EH (cell line): ENCODE results near the gene C1QTNF6.
"Not testable (repeated sequence)": the region's sequence is repeated elsewhere in the genome, so short reads cannot be mapped to it uniquely, and the experiment has no call there.

Experiments
- DNase-seq: peaks from one replicate; pipeline ENCODE4 v3.0.0-alpha.2; 2015; ENCODE audit warnings: low read depth

Gene C1QTNF6

DNA sequence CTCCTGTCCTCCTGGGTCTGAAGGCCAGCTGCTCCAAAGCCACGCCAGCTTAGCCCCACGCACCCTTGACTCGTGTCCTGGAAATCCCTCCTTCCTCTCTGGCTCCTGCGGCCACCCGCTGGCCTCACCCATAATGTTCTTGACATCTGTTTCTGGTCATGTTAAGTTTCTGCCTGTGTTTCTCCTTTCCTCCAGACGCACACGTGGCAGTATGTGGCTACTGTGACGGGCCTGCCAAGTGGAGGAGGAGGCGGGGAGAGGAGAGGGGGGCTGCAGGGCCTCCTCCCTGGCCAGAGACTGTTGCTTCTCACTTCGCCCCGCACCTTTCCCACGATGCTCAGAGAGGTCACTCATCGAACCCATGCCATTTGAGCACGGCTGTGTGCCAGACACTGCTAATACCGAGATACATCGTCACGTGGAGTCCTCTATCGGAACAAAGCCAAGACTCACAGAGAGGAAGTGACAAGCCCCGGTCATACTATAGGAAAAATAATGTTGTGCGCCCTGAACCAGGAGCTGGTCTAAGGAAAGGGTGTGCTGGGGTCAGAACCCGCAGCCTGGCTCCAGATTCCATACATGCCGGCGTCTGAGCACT, 11.5 kb downstream of the C1QTNF6 start:
- DNase-seq, result peak; percentile 91

DNA sequence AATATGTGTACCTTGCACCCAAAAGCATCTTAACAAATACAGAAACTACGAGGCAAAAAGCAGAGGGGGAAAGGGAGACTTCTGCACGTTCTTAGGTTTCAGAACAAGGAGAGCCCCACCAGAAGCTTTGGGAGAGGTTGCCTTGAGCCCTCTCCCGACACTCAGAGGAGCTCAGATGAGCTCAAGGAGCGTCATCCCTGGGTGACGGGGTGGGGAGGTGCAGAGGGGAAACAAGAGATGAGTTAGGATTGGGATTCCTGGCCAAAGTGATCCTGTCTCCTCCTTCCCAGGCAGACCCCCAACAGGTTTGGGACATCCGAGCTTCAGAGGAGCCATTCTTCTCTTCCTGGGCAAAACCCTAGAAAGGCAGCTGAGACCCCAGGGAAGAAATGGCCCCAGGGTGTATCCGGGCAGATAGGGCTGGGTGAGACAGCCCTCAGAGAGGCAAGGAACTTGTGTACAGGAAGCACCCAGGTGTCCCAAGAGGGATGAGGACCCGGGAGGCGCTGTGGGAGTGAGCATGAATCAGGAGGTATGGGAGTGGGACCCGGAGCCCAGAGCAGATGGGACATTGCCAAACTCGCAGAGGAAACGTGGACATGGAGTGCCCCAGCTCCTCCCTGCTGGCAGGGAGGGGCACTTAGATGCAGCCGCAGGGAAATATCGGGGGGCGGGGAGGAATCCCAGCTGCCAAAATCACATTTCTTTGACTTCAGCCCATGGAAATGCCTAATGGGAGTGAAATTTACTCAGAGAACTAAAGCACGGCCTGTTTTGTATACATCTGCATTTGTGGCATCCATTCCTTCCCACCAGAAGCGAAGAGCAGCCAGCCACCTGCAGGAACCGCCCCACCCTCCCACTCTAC, 12.4 kb downstream of the C1QTNF6 start:
- DNase-seq, result no peak

DNA sequence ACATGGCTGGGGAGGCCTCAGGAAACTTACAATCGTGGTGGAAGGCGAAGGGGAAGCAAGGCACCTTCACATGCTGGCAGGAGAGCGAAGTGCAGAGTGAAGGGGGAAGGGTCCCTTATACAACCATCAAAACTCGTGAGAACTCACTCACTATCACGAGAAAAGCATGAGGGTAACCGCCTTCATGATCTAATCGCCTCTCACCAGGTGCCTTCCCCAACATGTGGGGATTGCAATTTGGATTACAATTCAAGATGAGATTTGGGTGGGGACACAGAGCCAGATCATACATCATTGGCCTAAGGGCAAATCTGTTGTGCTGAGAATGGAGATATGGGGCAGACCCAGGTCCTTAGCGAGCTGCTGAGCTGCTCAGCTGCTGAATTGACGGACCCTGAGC, 13.1 kb downstream of the C1QTNF6 start:
- DNase-seq, result no peak

DNA sequence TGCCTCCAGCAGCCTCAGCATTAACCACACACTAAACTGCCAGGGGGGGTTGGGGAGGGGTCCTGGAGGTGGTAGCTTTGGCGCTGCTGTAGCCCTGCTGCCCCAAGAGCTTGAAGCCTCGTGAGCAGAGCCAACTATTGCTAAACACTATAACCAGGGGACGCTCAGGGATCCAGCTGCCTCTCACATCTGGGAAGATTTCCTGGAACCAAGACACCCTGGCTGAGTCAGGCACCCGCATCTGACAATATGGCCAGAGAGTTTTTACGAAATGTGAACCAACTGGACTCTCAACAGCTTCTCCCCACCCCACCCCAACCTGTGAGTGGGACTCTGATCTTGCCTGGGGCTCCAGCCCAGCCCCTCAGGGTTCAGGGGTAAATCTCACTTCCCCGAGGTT, 14.3 kb downstream of the C1QTNF6 start:
- no peak for DNase-seq

DNA sequence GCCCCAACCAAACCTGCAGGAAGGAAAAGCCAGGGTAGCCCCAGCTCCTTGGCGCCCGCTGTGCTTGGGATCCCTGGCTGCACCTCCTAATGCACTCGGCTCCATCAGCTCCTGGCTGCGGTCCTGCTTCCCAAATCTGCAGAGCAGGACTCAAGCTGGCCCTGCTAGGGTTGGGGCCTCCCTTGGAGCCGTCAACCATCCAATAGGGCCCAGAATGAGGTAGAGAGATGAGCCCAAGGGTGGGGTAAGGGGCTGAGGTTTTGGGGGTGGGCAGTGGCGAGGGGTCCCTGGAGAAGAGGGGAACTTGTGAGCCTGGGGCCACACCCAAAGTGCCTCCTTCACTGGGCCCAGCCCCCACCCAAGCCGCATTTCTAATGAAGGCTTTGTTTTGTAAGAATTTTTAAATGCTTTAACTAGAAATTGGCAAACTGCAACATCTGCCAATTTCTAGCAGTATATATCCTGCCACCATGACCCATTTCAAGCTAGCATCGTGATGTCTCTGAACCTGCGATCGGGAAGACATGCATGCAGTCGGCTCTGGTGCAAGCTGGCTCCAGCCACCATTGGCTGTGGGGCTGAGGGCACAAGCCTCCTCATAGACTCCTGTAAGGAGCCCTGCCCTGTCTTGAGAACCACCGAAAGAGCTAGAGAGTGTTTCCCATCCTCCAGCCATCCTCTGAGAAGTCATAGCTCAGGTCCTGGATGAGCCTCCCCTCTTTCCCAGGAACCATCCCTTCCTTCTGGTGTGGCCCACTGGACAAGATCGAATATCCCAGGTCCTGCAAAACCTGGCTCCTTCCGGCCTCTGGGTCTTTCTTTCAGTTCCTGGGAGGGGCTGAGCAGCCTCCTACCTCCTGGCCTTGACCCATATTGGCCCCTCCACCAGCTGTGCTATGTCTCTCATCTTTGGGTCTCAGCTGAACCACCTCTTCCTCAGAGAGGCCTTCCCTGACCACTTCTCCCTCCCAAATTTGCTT, 15.5 kb downstream of the C1QTNF6 start:
- no peak for DNase-seq

DNA sequence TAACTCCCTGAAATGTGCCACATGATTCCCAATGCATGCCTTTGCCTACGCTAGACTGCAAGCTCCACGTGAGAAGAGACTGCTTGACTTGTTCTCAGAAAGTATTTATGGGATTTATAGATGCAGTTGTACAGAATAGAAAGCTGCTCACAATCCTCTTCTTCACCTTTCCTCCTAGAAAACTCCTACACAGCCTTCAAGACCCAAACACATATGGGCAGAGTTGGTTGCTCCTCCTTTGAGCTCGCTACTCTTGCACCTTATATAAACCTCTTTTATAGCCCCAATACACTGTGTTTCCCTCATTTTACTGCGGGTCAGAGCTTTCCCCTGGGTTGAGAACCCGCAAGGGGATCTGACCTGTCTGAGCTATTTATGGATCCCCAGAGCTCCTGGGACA, 16.4 kb downstream of the C1QTNF6 start:
- peak; percentile 17 for DNase-seq

DNA sequence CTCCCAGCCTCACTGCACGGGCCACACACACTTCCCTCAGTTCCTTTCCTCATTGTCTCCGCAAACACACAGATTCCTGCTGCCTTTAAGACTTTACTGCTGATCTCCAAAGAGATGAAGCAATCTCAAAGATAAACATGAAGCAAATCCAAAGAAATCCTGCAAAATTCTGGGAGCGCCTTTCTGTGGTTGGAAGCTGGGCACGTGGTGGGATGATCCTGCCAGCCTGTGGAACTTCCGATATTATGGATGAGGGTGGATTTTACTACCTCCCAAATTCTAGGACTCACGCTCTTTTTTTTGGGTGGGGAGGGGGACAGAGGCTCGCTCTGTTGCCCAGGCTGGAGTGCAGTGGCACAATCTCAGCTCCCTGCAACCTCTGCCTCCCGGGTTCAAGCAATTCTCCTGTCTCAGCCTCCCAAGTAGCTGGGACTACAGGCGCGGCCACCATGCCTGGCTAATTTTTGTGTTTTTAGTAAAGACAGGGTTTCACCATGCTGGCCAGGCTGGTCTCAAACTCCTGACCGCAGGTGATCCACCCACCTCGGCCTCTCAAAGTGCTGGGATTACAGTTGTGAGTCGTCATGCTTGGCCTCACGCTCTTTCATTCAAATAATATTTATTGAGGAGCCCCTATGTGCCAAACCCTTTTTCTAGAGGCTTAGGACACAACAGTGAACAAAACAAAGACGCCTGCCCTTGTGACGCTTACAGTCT, 17.2 kb downstream of the C1QTNF6 start:
- not testable (repeated sequence) for DNase-seq

DNA sequence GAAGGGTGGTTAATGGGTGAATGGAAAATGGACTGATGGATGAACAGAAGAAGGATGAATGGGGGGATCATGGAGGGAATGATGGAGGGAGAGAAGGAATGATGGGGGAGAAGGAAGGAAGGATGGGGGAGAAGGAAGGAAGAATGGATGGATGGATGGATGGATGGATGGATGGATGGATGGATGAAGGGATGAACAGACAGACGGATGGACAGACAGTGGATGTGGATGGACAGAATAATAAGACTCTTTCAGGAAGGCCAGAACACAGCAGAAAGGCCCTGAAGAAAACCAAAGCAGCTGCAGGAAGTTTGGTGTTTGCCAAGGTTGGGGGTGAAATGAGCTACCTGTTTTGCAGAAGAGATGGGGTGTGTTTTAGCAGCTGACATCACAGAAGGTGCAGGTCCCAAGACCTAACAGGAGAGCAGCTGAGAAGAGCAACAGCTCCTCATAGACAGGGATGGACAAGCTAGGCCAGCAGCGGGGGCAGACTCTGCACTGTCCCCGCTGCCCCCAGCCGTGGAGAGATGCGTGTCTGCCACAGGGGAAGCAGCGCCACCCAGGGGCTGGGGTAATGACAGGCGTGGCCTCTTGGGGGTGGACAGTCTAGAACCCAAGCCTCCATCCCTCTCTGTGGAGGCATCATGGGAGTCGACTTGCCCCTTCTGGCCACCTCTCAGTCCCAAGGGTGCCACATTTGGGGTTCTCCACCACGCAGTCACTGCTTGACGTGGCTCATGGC, 17.9 kb downstream of the C1QTNF6 start:
- no peak for DNase-seq

DNA sequence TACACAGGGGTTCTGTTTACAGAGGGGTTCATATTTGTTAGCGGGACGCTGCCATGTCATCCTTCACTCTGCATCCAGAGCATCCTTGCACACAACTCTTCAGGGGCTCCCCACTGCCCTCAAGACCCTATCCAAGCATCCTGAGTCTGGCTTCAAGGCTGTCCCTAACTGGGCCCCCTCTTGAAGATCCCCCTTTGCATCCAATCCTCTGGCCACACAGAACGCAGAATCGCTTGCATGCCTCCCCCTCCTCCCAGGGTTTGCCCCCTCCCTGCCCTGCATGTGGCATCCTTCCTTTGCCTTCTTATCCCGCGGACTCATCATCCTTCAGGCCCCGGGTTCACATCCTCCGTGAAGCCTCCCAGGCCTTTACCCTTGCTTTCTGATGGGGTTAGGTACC, 18.6 kb downstream of the C1QTNF6 start:
- no peak for DNase-seq

DNA sequence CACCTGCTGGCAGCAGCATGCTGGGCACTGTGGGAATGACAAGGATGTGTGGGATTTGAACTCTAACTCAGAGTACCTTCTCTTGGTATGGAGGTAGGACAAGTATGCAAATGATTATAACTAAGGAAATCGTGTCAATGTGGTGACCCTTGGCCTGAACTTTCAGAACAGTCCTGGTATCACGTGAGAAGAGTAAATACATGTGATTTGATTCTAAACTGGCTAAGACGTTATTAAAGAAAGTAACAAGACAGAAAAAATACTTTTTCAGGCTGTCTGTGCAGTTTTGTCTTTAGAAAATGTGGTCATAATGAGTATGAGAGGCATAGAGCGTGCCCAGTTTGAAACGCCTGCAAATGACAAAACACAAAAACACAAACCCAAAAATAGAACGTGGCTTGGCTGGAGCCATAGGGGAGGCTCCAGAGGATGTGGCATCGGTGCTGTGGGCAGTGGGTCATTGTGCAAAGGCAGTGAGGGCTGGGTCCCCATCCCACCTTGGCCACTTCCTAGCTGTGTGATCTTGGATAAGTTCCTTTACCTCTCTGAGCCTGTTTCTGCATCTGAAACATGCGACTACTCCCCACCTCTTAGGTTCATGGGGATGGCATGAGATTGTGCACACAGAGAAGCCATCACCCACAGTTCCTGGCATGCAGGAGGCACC, 19.9 kb downstream of the C1QTNF6 start:
- no peak for DNase-seq

DNA sequence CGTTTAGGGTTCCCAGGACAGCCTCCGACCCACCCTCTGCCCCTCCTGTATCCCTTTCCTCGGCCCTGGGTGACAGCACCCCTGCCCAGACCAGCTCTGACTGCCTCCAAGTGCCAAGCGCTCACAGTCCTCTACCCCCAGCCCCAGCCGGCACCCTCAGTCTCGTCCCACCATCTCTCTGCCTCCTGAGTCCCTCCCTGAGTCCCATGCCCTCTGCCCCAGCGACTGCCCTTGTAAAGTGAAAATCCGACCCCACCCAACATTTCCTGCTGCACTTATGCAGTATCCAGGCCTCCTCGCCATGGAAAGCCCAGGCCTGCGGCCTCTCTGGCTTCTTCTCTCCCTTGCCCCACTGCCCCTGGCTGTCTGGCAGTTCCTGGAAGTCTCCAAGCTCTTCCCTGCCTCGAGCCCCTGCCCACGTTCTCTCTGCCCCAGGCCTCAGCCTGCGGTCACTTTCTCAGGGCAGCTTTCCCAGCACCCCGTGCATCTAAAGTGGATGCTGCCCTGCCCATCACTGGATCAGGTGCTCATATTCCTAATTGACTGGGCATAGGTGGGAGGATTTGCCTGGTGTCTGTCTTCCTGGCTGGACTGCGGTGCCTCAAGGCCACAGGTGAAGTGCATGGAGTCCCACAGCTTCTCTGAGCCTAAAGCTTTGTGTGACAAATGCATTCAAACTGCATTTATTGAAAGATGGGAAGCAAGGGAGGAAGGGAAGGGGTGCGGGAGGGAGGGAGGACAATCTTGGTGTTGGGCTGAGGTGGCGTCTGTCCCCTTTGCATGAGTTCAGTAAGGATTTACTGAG, 20.7 kb downstream of the C1QTNF6 start:
- DNase-seq, result no peak

DNA sequence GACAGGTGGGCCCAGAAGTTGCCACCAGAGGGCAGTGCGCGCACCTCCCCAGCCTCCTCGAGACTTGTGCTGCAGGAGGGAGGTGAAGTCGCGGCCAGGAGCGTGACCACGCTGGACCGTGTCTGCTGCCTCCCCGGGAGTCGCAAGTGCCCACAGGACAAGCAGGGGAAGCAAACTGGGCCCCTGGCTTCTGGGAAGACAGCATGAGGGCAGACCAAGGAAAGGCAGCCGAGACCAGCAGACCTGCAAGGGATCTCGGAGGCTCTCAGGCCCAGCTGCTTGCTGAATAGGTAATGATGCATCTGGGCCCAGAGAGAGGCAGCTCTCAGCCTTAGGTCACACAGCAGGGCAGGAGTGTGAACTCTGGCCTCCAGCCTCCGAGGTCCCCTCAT, 21.4 kb downstream of the C1QTNF6 start:
- peak; percentile 77 for DNase-seq

DNA sequence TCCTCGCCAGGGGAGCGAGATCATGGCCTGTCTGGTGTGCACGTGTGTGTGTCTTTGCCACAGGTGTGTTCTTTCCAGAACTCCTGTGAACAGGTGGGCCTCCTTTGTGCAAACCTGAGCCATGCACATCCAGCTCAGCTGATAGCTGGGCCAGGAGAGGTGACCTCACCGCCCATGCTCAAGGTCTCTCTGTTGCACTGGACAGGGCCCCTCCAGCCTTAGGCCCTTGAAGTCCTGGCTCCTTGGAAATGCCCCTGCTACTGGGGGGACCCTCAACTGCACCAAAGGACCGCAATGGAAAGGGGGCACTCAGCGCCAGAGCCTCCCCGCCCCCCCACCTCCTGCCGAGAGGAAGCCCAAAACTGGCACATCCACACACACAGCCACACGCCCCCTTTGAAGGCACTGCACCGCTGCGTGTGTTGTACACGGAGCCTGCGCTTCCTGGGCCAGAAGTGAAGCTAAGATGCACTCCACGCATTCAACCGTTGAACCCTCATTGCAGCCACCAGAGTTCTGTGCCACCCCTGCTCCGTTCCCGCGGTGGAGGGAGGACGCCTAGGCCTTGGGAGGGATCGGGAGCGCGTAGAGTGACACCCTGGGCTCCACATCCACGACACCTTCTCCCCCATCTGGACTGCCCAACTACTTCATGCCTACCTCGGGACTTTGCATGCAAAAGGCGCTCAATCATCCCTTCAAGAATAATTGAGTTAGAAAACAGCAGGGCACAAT, 21.9 kb downstream of the C1QTNF6 start:
- DNase-seq, result no peak

DNA sequence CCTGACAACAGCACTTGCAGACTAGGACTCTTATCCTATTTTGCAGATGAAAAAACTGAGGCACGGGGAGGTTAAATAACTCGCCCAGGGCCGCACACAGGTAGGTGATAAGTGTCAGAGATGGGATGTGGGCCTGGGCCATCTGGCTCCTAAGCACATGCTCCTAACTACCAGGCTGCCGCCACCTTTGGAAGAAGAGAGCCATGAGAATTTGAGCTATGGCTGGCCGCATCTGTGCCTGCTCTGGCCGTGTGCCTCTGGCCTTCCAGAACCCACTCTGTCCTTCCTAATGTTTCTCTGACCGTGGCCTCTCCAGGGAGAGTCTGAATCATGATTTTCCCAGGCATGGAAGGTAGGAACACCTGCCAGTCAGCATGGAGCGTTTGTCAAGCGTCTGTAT, 23.0 kb downstream of the C1QTNF6 start:
- DNase-seq, result no peak

DNA sequence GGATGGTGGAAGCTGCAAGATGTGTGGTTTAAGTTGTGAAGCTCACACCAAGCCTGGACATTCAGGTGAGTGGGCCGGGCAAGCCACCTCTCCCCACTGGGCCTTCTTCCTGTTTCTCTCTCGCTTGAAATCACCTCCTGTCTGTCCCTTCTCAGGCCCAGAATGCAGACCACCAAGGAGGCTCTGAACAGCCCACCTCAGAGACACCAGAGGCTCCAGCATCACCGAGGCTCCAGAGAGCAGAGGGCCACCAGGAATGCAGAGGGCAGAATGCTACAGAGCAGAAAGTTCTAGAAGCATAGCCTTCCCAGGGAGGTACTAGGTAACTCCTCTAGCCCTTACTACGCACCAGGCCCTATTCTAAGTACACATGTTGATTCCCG, 23.6 kb downstream of the C1QTNF6 start:
- DNase-seq, result no peak

DNA sequence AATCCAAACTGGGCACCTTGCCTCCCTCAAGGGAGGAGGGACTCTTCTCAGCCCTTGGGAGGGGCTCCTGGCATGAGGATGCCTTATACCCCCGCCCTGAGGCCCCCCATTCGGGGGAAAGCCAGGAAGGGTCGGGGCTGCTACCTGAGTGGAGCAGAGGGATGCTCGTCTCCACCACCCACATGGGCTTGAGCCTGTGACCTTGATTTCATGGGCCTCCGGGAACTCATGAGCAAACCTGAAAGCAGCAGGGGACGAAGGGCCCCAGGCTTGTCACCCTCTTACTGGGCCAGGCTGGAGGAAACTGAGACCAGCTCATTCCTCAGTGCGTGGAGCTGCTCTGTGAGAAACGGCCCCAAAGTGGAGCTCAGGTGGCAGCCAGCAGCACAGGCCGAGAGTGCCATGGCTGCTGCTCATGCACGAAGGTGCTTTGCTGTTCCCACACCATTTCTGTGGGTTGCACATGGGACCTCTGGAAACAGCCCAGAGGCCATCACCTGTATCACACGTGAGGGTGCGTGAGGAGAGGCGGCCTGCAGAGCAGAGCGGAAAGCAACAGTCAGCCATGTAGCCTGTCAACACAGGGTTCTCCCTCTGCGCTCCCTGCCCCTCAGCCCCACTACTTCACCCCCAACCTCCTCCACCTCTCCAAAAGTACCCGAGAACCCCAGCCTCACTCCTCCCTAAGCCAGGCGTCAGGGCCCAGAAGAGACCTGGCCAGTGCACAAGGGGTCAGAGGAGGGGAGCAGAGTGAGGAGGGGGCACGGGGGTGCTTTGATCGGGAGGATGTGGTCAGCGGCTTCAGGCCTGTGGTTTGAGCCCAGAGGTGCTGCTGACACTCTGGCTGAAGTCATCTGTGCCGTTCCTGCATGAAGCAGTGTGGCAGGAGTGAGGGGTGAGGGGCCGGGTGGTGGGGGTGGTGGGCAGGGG, 24.2 kb downstream of the C1QTNF6 start:
- no peak for DNase-seq

DNA sequence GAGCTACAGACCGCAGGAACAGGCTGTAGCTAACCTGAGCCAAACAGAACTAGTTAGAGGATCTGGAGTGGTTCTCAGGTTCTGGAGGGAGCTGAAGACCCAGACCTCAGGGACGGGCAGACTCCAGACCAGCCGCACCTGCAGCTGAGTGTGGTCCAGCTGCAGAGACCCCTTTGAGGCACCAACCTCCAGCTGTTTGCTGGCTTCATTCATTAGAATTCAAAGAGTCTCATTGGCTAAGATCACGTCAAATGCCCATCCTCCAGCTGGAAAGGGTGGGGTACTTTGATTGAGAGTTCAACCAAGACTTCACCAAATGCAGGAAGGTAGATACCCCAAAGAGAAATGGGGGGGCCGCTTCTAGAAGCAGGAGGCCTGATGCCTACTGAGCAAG, 25.0 kb downstream of the C1QTNF6 start:
- DNase-seq, result no peak
